GM12864 (cell line): Measurements from ENCODE around the gene NUTF2.

ENCODE experiments used
- DNase-seq: peaks from one replicate; pipeline ENCODE4 v3.0.0-alpha.2; 2011; ENCODE audit warnings: low read depth
- H3K4me3 ChIP-seq: 2 replicates; pipeline ENCODE4 v1.5.1; 2011; ENCODE audit warnings: mild to moderate bottlenecking, low read depth, low read length, control low read depth
- TF ChIP-seq, protein P1 (sequence below): IDR thresholded peaks from 2 replicates; pipeline ENCODE4 v1.5.1; 2011; ENCODE audit warnings: low read depth, mild to moderate bottlenecking, moderate library complexity, low read length, control low read depth, inconsistent platforms; ENCODE audit errors: missing control alignments

NUTF2 gene

GRCh38 chr16:67884684-67885083, 38.0 kb downstream of the NUTF2 start, which contains the start of gene NRN1L:
Gene NRN1L (plus strand): TSS chr16:67884885. CDS start chr16:67884904, 19 bp downstream.
- DNase-seq = no peak
- TF ChIP-seq, protein P1, sequence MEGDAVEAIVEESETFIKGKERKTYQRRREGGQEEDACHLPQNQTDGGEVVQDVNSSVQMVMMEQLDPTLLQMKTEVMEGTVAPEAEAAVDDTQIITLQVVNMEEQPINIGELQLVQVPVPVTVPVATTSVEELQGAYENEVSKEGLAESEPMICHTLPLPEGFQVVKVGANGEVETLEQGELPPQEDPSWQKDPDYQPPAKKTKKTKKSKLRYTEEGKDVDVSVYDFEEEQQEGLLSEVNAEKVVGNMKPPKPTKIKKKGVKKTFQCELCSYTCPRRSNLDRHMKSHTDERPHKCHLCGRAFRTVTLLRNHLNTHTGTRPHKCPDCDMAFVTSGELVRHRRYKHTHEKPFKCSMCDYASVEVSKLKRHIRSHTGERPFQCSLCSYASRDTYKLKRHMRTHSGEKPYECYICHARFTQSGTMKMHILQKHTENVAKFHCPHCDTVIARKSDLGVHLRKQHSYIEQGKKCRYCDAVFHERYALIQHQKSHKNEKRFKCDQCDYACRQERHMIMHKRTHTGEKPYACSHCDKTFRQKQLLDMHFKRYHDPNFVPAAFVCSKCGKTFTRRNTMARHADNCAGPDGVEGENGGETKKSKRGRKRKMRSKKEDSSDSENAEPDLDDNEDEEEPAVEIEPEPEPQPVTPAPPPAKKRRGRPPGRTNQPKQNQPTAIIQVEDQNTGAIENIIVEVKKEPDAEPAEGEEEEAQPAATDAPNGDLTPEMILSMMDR = no peak
- H3K4me3 ChIP-seq = no peak within 1 kb of the TSS

GRCh38 chr16:67885545-67885944, 38.8 kb downstream of the NUTF2 start:
- no peak overlapping the region for H3K4me3 ChIP-seq
- DNase-seq = no peak
- TF ChIP-seq, protein P1 = no peak

DNA sequence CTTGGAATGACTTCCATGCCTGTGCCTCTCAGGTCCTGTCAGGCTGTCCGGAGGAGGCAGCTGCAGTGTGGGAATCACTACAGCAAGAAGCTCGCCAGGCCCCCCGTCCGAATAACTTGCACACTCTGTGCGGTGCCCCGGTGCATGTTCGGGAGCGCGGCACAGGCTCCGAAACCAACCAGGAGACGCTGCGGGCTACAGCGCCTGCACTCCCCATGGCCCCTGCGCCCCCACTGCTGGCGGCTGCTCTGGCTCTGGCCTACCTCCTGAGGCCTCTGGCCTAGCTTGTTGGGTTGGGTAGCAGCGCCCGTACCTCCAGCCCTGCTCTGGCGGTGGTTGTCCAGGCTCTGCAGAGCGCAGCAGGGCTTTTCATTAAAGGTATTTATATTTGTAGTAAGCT, 39.2 kb downstream of the NUTF2 start:
- DNase-seq = no peak
- TF ChIP-seq, protein P1 = no peak
- H3K4me3 ChIP-seq = no peak overlapping the region

DNA sequence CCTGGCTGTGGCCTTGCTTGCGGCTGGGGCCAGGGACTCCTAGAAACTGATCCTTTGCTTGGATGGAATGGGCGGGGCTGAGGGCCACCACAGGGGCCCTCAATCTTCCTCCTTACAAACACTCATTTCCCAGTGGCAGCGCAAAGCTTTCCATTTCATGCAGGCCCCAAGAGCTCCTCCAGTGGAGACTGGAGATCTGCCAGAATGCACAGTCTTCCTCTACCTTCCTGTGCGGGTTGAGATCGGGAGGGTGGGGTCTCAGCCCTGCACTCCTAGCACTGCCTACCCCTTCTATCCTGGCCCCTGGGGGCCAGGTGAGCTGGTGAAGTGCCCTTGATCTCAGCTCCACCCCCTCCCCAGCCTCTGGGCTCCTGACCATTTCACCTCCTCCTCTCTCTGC, 39.7 kb downstream of the NUTF2 start:
- no peak for DNase-seq
- no peak overlapping the region for H3K4me3 ChIP-seq
- TF ChIP-seq, protein P1 = no peak

DNA sequence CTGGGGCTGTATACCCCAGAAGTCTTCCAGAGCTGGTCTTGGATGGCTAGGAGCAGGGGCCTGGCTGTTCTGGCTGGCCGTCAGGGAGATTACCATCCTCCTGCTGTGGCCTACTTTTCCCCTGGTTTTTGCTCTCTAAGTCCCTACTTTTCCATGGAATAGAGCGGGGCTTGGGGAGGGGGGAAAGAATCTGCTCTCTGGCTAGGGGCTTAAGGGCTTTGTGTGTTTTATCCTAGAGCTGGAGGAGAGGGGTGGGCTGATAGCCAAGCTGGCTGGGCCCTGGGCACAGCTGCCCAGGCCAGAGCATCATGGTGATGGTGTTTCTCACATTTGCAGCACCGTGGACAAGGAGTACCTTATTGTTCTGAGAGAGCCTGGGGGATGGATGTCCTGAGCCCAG, 41.6 kb downstream of the NUTF2 start:
- TF ChIP-seq, protein P1 = no peak
- no peak for DNase-seq
- H3K4me3 ChIP-seq = no peak overlapping the region

GRCh38 chr16:67892375-67892774, 45.6 kb downstream of the NUTF2 start:
- TF ChIP-seq, protein P1 = no peak
- peak overlapping the region; percentile 55; the same call in 1 of the 2 replicates for H3K4me3 ChIP-seq
- no peak for DNase-seq
